A673 (cell line): ENCODE measurements around the gene FAM89B. TPM values are rescaled to one million over a fixed set of nuclear protein-coding genes. Genes with fewer than 3 reads are reported as not detected.

Source experiments
- BruUV-seq: library from RNA; stranded (reverse); fragments of 400-500 nt; replicated peaks from 2 replicates; lab custom pipeline; 2021; lab: Mats Ljungman, UMichigan
- CTCF ChIA-PET: fragments of 300-600 bp; sonication (Branson Sonifier 250); formaldehyde crosslinking; loops from one replicate; lab custom pipeline; 2022; ENCODE audit warnings: antibody characterized with exemption; lab: Charles Lee
- POLR2A ChIA-PET: fragments of 300-600 bp; sonication (Branson Sonifier 250); formaldehyde crosslinking; loops from one replicate; lab custom pipeline; 2022; ENCODE audit warnings: antibody characterized with exemption; ENCODE audit not compliant: low non-redundant PET; lab: Charles Lee
- DNase-seq: peaks from one replicate; pipeline ENCODE4 v3.0.0-alpha.2; 2015; ENCODE audit warnings: low spot score
- H3K27ac ChIP-seq: fragments of 200-600 bp; sonication (generic); 2 replicates; pipeline ENCODE4 v1.5.1; 2016; ENCODE audit warnings: mixed run types, low read depth, mild to moderate bottlenecking, mixed read lengths, antibody characterized with exemption, low read length; ENCODE audit not compliant: poor library complexity, severe bottlenecking
- H3K27me3 ChIP-seq: fragments of 200-600 bp; sonication (generic); replicated peaks from 2 replicates; pipeline ENCODE4 v1.6.1; 2017; ENCODE audit warnings: mixed run types, low read depth, mild to moderate bottlenecking, mixed read lengths, antibody characterized with exemption, low read length; ENCODE audit not compliant: insufficient read depth, poor library complexity
- H3K36me3 ChIP-seq: fragments of 200-600 bp; sonication (generic); 2 replicates; pipeline ENCODE4 v1.6.1; 2016; ENCODE audit warnings: mixed run types, mild to moderate bottlenecking, mixed read lengths, antibody characterized with exemption, low read length; ENCODE audit not compliant: insufficient read depth, poor library complexity, severe bottlenecking
- H3K4me1 ChIP-seq: fragments of 200-600 bp; sonication (generic); 2 replicates; pipeline ENCODE4 v1.6.1; 2017; ENCODE audit warnings: mixed run types, mild to moderate bottlenecking, mixed read lengths, antibody characterized with exemption, low read length; ENCODE audit not compliant: insufficient read depth, poor library complexity, severe bottlenecking
- H3K4me3 ChIP-seq: fragments of 200-600 bp; sonication (generic); 2 replicates; pipeline ENCODE4 v1.5.1; 2016; ENCODE audit warnings: low read depth, mixed run types, mild to moderate bottlenecking, mixed read lengths, low read length; ENCODE audit not compliant: poor library complexity, severe bottlenecking
- H3K9me3 ChIP-seq: fragments of 200-600 bp; sonication (generic); 2 replicates; pipeline ENCODE4 v1.6.1; 2016; ENCODE audit warnings: mixed run types, low read depth, mild to moderate bottlenecking, mixed read lengths, antibody characterized with exemption, low read length; ENCODE audit not compliant: poor library complexity, severe bottlenecking
- EZH2 ChIP-seq: fragments of 200-600 bp; sonication (generic); IDR thresholded peaks from 2 replicates; pipeline ENCODE4 v1.6.1; 2017; ENCODE audit warnings: borderline replicate concordance, low read depth, mild to moderate bottlenecking, mixed read lengths, antibody characterized with exemption, low read length; ENCODE audit not compliant: poor library complexity, severe bottlenecking
- intact Hi-C: fragments of 100-400 bp; cut with micrococcal nuclease; formaldehyde crosslinking; loops from one replicate; pipeline ENCODE4 v1.10.0; 2022; ENCODE audit not compliant: unreplicated experiment
- total RNA-seq: library from RNA; stranded (reverse); gene quantifications from 2 replicates; pipeline ENCODE4 v1.2.3, GENCODE V29; 2021
- TF ChIP-seq, protein P1 (sequence below): fragments of 300-800, 200-600 bp; sonication (generic); conservative IDR thresholded peaks from 2 replicates; pipeline ENCODE4 v1.5.1; 2017; ENCODE audit warnings: low read depth, mild to moderate bottlenecking, antibody characterized with exemption, low read length, moderate library complexity, mixed read lengths

Gene FAM89B
- total RNA-seq, 1 experiment from 2014 or later = 88.3 TPM

GRCh38 chr11:65556470-65557279 lies 15.7 kb upstream of the FAM89B start:
- intact Hi-C loops = no loop called here
- TF ChIP-seq EZH2 = no peak
- TF ChIP-seq, protein P1, sequence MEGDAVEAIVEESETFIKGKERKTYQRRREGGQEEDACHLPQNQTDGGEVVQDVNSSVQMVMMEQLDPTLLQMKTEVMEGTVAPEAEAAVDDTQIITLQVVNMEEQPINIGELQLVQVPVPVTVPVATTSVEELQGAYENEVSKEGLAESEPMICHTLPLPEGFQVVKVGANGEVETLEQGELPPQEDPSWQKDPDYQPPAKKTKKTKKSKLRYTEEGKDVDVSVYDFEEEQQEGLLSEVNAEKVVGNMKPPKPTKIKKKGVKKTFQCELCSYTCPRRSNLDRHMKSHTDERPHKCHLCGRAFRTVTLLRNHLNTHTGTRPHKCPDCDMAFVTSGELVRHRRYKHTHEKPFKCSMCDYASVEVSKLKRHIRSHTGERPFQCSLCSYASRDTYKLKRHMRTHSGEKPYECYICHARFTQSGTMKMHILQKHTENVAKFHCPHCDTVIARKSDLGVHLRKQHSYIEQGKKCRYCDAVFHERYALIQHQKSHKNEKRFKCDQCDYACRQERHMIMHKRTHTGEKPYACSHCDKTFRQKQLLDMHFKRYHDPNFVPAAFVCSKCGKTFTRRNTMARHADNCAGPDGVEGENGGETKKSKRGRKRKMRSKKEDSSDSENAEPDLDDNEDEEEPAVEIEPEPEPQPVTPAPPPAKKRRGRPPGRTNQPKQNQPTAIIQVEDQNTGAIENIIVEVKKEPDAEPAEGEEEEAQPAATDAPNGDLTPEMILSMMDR = no peak
- TSS peak; percentile 16 for BruUV-seq
- H3K4me1 ChIP-seq = peaks cover 42% of the 10 kb centered on the region
- POLR2A ChIA-PET = no interaction called here
- no peak for DNase-seq
- no peaks in the 10 kb centered on the region for H3K9me3 ChIP-seq
- no peaks in the 10 kb centered on the region for H3K27me3 ChIP-seq
- H3K27ac ChIP-seq = peak overlapping the region; percentile 87
- H3K36me3 ChIP-seq = peaks cover 4% of the 10 kb centered on the region
- CTCF ChIA-PET = no interaction called here
- H3K4me3 ChIP-seq = peak overlapping the region; percentile 59

- Histone ChIP-seq H3K4me3 (peak overlapping the region; percentile 59), H3K27me3 (no peaks in the 10 kb centered on the region), H3K27ac (peak overlapping the region; percentile 87), H3K9me3 (no peaks in the 10 kb centered on the region), H3K4me1 (peaks cover 41% of the 10 kb centered on the region), H3K36me3 (no peaks in the 10 kb centered on the region)
- TF ChIP-seq, protein P1 = no peak
- no peak for TF ChIP-seq EZH2
- CTCF ChIA-PET = interaction anchor here (0.5 kb wide), 1 partner anchor 260 kb away, joined by 3 read pairs; no protein-coding TSS in a partner anchor
- DNase-seq = peak; percentile 34
- POLR2A ChIA-PET = no interaction called here
- BruUV-seq = no TSS peak
- intact Hi-C loops = no loop called here
Observed at GRCh38 chr11:65557280-65558001, 14.9 kb upstream of the FAM89B start.

DNA sequence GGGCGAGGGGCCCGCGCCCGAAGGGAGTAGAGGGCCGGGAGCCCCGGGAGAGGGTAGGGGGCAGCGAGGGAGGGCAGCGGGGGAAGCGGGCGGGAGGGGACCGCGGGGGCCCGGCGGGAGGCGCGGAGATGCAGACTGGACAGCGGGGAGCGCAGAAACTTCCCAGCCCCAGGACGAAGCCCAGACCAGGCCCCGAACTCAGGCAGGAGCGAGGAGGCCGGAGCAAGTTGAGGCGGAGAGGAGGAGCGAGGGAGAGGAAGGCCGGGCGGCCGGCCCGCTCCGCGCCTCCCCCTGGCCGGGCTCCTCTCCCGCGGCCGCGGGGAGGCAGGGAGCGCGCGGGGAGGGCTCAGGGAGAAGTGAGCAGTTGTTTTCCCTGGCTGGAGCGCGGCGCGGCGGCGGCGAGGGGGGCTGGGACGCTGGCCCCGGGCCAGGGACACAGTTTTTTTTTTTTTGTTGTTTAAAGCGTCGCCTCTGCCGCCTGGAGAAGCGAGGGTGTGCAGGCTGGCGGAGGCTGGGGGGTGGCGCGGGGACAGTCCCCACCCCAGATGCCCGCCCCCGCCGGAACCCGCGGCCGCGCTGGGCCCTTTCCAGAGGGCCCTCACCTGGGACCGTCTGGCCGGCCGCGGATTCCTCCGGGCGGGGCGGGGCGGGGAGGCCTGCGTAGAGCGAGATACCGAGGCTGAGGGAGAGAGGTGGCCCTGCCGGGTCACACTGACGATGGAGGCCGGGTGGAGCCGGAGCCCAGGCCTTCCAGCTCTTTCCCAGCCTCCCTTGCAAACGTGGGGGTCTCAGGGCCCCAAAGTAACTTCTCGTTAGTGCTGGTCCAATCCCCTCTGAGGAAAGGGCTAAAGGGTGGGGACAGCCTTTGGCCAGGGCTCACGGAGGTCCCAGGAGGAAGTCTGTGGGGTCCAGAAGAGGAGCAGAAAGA lies 14.1 kb upstream of the FAM89B start, which contains the start of gene LTBP3:
TSS of gene LTBP3 (minus strand) at position 358 of the 928 bp plus-strand sequence. CDS start 400 bp downstream, outside the sequence.
- intact Hi-C loops = no loop called here
- Histone ChIP-seq H3K36me3 (no peaks in the 10 kb centered on the region), H3K4me1 (peaks cover 41% of the 10 kb centered on the region), H3K27me3 (no peaks in the 10 kb centered on the region), H3K27ac (peak within 1 kb of the TSS; percentile 87), H3K4me3 (peak within 1 kb of the TSS; percentile 59), H3K9me3 (no peaks in the 10 kb centered on the region)
- DNase-seq = peak; percentile 87
- ChIA-PET CTCF (interaction anchor here (0.6 to 1.2 kb wide), 2 partner anchors 9 to 18 kb away, joined by 5 to 6 read pairs; no protein-coding TSS in a partner anchor), POLR2A (no interaction called here)
- TF ChIP-seq, protein P1 = no peak
- no peak for TF ChIP-seq EZH2
- no TSS peak for BruUV-seq
